Mesendoderm (in vitro differentiated cells): Measurements from ENCODE around the gene MASP2.
"Not testable (repeated sequence)": the region's sequence is repeated elsewhere in the genome, so short reads cannot be mapped to it uniquely, and the experiment has no call there.

Experiments used
- DNase-seq: peaks from one replicate; pipeline ENCODE4 v3.0.0; 2013
- H2AK5ac ChIP-seq: 2 replicates; pipeline ENCODE4 v1.6.1; 2013; ENCODE audit warnings: low read length, inconsistent platforms
- H2BK120ac ChIP-seq: 2 replicates; pipeline ENCODE4 v1.6.1; 2013; ENCODE audit warnings: low read depth, mild to moderate bottlenecking, low read length, moderate library complexity, mixed read lengths
- H2BK15ac ChIP-seq: replicated peaks from 2 replicates; pipeline ENCODE4 v1.6.1; 2013; ENCODE audit warnings: low read depth, mild to moderate bottlenecking, moderate library complexity
- H2BK5ac ChIP-seq: 2 replicates; pipeline ENCODE4 v1.6.1; 2013; ENCODE audit warnings: low read length, inconsistent platforms
- H3K18ac ChIP-seq: 2 replicates; pipeline ENCODE4 v1.6.1; 2013; ENCODE audit warnings: mild to moderate bottlenecking, low read length, mixed read lengths
- H3K23ac ChIP-seq: one replicate; pipeline ENCODE4 v1.6.1; 2013; ENCODE audit warnings: low read length
- H3K27ac ChIP-seq: 2 replicates; pipeline ENCODE4 v1.5.1; 2013; ENCODE audit warnings: low read depth, mild to moderate bottlenecking, inconsistent platforms, low read length, moderate library complexity
- H3K27me3 ChIP-seq: 2 replicates; pipeline ENCODE4 v1.6.1; 2013; ENCODE audit warnings: low read length, control low read depth, mild to moderate bottlenecking, inconsistent platforms; ENCODE audit not compliant: insufficient read depth, poor library complexity
- H3K36me3 ChIP-seq: 2 replicates; pipeline ENCODE4 v1.6.1; 2013; ENCODE audit warnings: low read length, inconsistent platforms; ENCODE audit not compliant: control insufficient read depth, insufficient read depth
- H3K4ac ChIP-seq: one replicate; pipeline ENCODE4 v1.6.1; 2013; ENCODE audit warnings: low read depth, mild to moderate bottlenecking, low read length, moderate library complexity
- H3K4me1 ChIP-seq: 2 replicates; pipeline ENCODE4 v1.6.1; 2013; ENCODE audit warnings: low read depth, low read length, inconsistent platforms; ENCODE audit not compliant: control insufficient read depth
- H3K4me2 ChIP-seq: 2 replicates; pipeline ENCODE4 v1.6.1; 2013; ENCODE audit warnings: low read length
- H3K4me3 ChIP-seq: 2 replicates; pipeline ENCODE4 v1.5.1; 2013; ENCODE audit warnings: mild to moderate bottlenecking, low read length
- H3K56ac ChIP-seq: one replicate; pipeline ENCODE4 v1.6.1; 2013; ENCODE audit warnings: low read length
- H3K79me1 ChIP-seq: 2 replicates; pipeline ENCODE4 v1.6.1; 2013; ENCODE audit warnings: low read length, inconsistent platforms
- H3K79me2 ChIP-seq: 2 replicates; pipeline ENCODE4 v1.6.1; 2013; ENCODE audit warnings: mild to moderate bottlenecking, low read length; ENCODE audit not compliant: control insufficient read depth, insufficient read depth
- H3K9ac ChIP-seq: 2 replicates; pipeline ENCODE4 v1.6.1; 2013; ENCODE audit warnings: low read length, inconsistent platforms
- H4K5ac ChIP-seq: one replicate; pipeline ENCODE4 v1.6.1; 2013; ENCODE audit warnings: low read length
- H4K8ac ChIP-seq: one replicate; pipeline ENCODE4 v1.6.1; 2013; ENCODE audit warnings: low read depth, mild to moderate bottlenecking, control low read depth, low read length, moderate library complexity
- WGBS: extraction: QIAGEN DNeasy Blood & Tissue Kit; methylation state at CpG from one replicate; pipeline ENCODE4 v1.1.7; 2013; ENCODE audit warnings: low lambda C conversion rate, missing lambda C conversion rate; ENCODE audit not compliant: insufficient coverage; ENCODE audit errors: extremely low coverage; 5-methylcytosine and 5-hydroxymethylcytosine counted together

The MASP2 gene

DNA sequence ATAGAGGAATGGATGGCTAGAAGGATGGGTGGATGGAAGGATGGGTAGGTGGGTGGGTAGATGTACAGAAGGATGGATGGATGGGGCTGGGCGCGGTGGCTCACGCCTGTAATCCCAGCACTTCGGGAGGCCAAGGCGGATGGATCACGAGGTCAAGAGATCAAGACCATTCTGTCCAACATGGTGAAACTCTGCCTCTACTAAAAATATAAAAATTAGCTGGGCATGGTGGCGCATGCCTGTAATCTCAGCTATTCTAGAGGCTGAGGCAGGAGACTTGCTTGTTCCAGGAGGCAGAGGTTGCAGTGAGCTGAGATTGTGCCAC is 7.0 kb downstream of the MASP2 start:
- not testable (repeated sequence) for H3K9ac ChIP-seq, H3K56ac ChIP-seq, H4K5ac ChIP-seq, DNase-seq, H3K79me1 ChIP-seq, H3K27ac ChIP-seq, H3K36me3 ChIP-seq, H3K4me3 ChIP-seq, H4K8ac ChIP-seq, H3K27me3 ChIP-seq, H3K79me2 ChIP-seq, H3K4ac ChIP-seq, H3K23ac ChIP-seq, H3K4me2 ChIP-seq, H2AK5ac ChIP-seq, H2BK5ac ChIP-seq, H3K18ac ChIP-seq, H3K4me1 ChIP-seq, H2BK120ac ChIP-seq, H2BK15ac ChIP-seq
- no CpG with 5 or more reads among the region's 7 CpGs for WGBS

DNA sequence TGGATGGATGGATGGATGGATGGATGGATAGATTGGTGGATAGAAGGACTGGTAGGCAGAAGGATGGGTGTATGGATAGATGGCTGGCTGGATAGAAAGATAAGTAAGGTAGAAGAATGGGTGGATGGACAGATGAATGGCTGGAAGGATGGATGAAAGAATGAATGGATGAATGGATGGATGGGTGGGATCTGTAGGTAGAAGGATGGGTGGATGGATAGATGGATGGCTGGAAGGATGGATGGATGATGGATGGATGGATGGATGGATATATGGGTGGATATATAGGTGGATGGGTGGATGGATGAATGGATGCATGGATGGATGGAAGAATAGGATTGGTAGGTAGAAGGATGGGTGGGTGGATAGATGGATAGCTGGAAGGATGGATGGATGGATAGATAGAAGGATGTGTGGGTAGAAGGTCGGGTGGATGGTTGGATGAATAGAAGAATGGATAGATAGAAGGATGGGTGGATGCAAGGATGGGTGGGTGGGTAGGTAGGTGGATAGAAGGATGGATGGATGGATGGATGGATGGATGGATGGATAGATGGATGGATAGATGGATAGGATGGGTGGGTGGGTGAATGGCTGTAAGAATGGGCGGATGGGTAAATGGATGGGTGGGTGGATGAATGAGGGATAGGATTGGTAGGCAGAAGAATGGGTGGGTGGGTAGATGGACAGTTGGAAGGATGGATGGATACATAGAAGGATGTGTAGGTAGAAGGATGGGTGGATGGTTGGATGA is 7.5 kb downstream of the MASP2 start:
- no peak overlapping the region for H4K8ac ChIP-seq
- no peaks in the 10 kb centered on the region for H3K79me1 ChIP-seq
- H3K4me3 ChIP-seq, result no peak overlapping the region
- no peak overlapping the region for H3K9ac ChIP-seq
- no peak overlapping the region for H3K27ac ChIP-seq
- H2BK15ac ChIP-seq, result no peak overlapping the region
- H3K4me1 ChIP-seq, result no peaks in the 10 kb centered on the region
- no peak overlapping the region for H2BK120ac ChIP-seq
- H2BK5ac ChIP-seq, result no peak overlapping the region
- H3K36me3 ChIP-seq, result no peaks in the 10 kb centered on the region
- H3K18ac ChIP-seq, result no peak overlapping the region
- H3K4me2 ChIP-seq, result no peak overlapping the region
- WGBS, result 100% methylated on average over 1 of the region's 2 CpGs
- H3K23ac ChIP-seq, result no peak overlapping the region
- no peaks in the 10 kb centered on the region for H3K79me2 ChIP-seq
- DNase-seq, result no peak
- H3K56ac ChIP-seq, result no peak overlapping the region
- no peaks in the 10 kb centered on the region for H3K27me3 ChIP-seq
- no peak overlapping the region for H4K5ac ChIP-seq
- H2AK5ac ChIP-seq, result no peak overlapping the region
- H3K4ac ChIP-seq, result no peak overlapping the region

DNA sequence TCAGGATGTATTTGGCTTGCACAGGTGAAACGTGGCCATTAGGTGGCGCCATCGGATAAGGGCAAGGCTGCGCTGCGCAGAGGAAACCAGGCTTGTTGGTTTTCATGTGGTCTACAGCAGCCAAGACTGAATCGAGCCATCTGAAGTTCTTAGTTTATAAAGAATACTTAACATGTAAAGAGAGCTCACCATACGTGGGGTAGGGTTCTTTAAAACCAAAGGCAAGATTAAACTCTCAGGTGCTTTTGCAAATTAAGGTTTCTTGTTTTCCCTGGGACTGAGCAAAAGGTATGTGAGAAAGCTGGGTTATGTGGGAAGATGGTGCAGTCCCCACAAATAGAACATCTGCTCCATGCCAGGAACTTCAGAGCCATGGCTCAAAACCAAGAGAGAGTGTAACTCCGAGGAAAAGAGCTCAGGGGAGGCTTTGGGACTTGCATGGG is 9.3 kb downstream of the MASP2 start:
- peak; percentile 84 for DNase-seq
- WGBS, result no CpG with 5 or more reads among the region's 8 CpGs

DNA sequence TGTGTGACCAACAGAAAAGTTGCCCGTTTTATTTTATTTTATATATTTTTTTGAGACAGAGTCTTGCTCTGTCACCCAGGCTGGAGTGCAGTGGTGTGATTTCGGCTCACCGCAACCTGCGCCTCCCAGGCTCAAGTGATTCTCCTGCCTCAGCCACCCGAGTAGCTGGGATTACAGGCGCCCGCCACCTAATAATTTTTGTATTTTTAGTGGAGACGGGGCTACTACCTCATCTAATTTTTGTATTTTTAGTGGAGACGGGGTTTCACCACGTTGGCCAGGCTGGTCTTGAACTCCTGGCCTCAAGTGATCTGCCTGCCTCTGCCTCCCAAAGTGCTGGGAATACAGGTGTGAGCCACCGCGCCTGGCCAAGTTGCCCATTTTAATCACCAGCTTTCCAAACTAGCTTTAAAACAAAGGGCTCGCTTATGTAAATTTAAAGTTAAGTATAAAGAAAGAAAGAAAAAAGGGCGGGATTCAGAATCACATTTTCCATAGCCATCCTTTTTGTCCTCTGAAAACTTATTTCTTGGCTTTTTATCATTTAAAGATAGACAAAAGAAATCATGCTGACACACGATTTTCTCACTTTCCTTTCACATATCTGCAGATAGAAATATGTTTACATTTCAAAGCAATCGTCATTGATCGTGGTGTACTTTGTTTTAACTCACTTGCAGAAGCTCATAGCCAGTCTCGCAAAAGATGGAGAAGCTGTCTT is 9.9 kb downstream of the MASP2 start:
- not testable (repeated sequence) for H4K8ac ChIP-seq, H2BK5ac ChIP-seq, H3K4me1 ChIP-seq, H3K79me2 ChIP-seq, H3K27me3 ChIP-seq, H3K18ac ChIP-seq, H3K27ac ChIP-seq, H3K79me1 ChIP-seq, H2BK120ac ChIP-seq, H3K4me3 ChIP-seq, H3K23ac ChIP-seq, H2AK5ac ChIP-seq, H3K4ac ChIP-seq, H3K4me2 ChIP-seq, H2BK15ac ChIP-seq, H3K56ac ChIP-seq, H3K36me3 ChIP-seq, DNase-seq, H4K5ac ChIP-seq, H3K9ac ChIP-seq
- WGBS, result no CpG with 5 or more reads among the region's 18 CpGs

More for the DNA sequence above, 9.3 kb downstream of the MASP2 start:
- Histone ChIP-seq H3K4ac (no peak overlapping the region), H4K5ac (no peak overlapping the region), H3K27me3 (no peaks in the 10 kb centered on the region), H3K4me2 (no peak overlapping the region), H3K4me1 (no peaks in the 10 kb centered on the region), H2BK120ac (no peak overlapping the region), H2BK15ac (no peak overlapping the region), H2AK5ac (no peak overlapping the region), H3K56ac (no peak overlapping the region), H3K4me3 (no peak overlapping the region), H3K27ac (no peak overlapping the region), H3K23ac (no peak overlapping the region), H2BK5ac (no peak overlapping the region), H3K79me1 (no peaks in the 10 kb centered on the region), H3K18ac (no peak overlapping the region), H4K8ac (no peak overlapping the region), H3K9ac (no peak overlapping the region), H3K79me2 (no peaks in the 10 kb centered on the region), H3K36me3 (no peaks in the 10 kb centered on the region)

DNA sequence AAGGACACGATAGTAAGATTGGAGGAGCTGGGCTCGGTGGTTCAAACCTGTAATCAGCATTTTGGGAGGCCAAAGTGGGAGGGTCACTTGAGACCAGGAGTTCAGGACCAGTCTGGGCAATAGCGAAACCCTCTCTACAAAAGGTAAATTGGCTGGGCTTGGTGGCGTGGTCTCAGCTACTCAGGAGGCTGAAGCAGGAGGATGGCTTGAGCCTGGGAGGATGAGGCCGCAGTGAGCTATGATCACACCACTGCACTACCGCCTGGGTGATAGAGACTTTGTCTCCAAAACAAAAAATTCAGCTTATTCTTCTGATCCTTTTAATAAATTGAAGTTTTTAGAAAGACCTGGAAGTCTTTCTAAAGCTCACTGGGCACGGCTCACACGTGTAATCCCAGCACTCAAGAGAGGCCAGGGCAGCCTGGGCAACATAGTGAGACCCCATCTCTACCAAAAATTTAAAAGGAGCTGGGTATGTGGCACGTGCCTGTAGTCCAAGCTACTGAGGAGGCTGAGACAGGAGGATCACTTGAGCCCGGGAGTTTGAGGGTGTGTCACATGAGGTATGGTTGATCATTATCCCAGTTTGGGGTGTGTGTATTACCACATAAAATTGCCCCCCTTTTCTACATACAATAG is 15.3 kb downstream of the MASP2 start:
- H3K4me1 ChIP-seq, result no peaks in the 10 kb centered on the region
- no peak overlapping the region for H3K18ac ChIP-seq
- H3K27me3 ChIP-seq, result no peaks in the 10 kb centered on the region
- WGBS, result no CpG with 5 or more reads among the region's 10 CpGs
- H3K4me3 ChIP-seq, result no peak overlapping the region
- no peak overlapping the region for H2AK5ac ChIP-seq
- no peaks in the 10 kb centered on the region for H3K79me2 ChIP-seq
- H2BK120ac ChIP-seq, result no peak overlapping the region
- no peak overlapping the region for H2BK5ac ChIP-seq
- no peak overlapping the region for H2BK15ac ChIP-seq
- no peak overlapping the region for H3K4me2 ChIP-seq
- H3K4ac ChIP-seq, result no peak overlapping the region
- peaks cover 2% of the 10 kb centered on the region for H3K79me1 ChIP-seq
- H3K23ac ChIP-seq, result no peak overlapping the region
- H3K56ac ChIP-seq, result no peak overlapping the region
- H3K27ac ChIP-seq, result no peak overlapping the region
- no peak overlapping the region for H3K9ac ChIP-seq
- no peak for DNase-seq
- H4K5ac ChIP-seq, result no peak overlapping the region
- peaks cover 9% of the 10 kb centered on the region for H3K36me3 ChIP-seq
- no peak overlapping the region for H4K8ac ChIP-seq
